HG03460 (cell line): Measurements from ENCODE around the gene KCNQ1.

ENCODE experiments used
- ATAC-seq: cut with Tn5 transposase; IDR thresholded peaks from one replicate; pipeline ENCODE4 v1.9.1; 2021; ENCODE audit not compliant: unreplicated experiment

The KCNQ1 gene

DNA sequence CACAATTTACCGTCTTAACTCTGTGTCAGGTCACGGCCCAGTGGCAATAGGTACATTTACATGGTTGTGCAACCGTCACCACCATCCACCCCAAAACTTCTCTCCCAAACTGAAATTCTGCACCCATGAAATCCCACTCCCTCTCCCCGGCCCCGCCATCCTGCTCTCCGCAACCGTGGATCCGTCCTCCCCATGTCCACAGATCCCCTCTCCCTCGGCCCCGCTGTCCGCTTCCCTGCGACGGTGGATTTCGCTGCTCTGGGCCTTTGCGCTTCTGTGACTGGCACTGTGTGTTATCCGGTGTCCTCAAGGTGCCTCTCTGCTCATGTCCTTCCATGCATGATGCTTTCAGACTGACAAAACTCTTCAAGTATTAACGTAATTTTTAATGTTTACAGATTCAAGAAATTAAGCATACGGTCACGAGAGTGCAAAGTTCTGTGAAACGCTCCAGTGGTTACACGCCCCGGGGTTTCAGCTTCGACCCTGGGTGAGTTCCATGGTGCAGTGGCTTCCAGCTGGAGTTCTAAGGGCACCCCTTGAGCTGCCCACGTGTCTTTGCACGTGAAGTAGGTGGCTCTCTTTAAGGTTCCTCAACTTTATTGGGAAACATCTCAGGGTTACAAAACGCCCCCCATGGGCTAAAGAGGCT, 76.4 kb downstream of the KCNQ1 start:
- ATAC-seq = no peak

GRCh38 chr11:2521733-2522630, 77.2 kb downstream of the KCNQ1 start:
- no peak for ATAC-seq

GRCh38 chr11:2522631-2523255, 77.9 kb downstream of the KCNQ1 start:
- no peak for ATAC-seq

DNA sequence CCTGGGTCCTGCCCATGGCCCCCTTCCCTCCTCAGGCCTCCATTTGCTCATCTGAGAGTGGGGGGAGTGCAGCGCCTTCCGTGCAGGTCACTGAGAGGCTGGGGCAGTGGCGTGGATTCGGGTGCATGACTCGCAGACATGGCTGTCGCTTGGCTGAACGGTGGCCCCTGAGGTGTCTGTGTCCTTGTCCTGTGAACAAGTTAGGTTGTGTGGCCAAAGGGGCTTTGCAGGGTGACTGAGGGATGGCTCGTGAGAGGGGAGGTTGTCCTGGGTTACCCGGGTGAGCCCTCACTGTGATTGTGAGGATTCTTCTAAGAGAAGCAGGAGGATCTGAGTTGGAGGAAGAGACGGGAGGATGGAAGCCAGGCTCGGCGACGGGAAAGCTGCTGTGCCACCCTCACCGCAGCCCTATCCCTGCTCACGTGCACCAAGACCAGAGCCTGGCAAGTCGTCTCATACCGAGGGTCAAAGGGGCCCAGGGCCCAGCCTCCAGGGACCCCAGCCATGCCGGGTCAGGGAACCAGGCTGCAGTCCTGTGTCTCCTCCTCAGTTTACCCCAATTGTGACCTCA, 79.1 kb downstream of the KCNQ1 start:
- ATAC-seq = no peak

DNA sequence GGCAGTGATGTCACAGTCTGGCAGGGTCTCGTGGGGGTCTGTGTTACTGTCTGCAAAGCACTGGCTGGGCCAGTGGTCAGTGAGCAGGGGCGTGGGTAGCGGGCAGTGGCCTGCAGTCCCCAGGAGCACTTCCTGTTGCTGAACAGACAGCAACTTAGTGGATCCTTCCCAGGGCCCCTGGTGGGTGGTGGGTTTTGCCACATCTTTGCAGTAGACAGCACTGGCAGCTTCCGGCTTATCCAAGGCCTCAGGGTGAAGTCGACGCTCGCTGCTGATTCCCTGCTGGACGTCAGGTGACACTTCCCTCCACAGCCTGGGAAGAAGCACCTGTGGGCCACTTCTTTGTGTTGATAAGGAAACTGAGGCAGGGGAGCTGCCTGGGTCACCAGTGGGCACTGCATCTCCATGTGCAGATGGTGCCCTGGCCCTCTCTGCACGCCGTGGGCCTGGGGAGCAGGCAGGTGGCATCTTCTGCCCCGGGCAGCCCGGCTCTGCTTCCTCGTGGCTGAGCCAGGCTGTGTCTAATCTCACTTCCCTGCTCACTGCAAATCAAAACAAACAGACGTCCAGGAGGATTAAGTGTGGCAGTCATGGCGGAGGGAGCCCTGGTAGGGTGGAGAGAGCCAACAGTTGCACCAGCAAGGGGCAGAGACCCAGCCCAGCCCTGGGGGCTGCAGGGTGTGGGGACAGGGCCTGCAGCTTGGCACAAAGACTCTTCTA, 79.8 kb downstream of the KCNQ1 start:
- ATAC-seq = no peak

GRCh38 chr11:2525166-2525861, 80.5 kb downstream of the KCNQ1 start:
- no peak for ATAC-seq

- ATAC-seq = no peak
Measured at GRCh38 chr11:2525941-2526807, 81.4 kb downstream of the KCNQ1 start.

DNA sequence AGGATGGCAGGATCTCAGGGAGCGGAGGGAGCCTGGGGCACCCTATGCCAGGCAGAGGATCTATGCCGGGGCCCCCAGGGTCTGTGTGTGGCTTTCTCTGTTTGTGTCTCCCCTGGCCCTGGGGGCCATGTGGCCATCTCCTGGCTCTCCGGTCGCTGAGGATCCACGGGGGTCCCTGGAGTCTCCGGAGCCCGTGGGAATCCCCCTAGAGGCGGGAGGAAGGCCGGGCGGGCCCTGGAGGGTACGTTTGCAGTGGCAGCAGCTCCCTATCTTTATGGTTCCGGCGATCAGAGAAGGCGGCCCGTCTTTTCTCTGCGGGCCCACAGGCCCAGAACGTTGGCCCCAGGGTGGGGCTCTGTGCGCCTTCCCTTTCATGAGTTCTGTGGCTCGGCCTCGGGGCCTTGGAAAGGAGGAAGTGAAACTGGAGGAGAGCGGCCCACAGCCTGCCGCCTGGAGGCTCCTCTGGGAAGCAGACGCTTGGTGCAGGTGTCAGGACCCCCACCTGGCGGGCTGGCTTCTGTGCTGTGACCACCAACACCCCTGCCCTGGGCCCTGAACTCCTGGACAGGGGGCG, 82.1 kb downstream of the KCNQ1 start:
- no peak for ATAC-seq

- ATAC-seq = no peak
Measured at GRCh38 chr11:2527621-2528291, 82.9 kb downstream of the KCNQ1 start.

DNA sequence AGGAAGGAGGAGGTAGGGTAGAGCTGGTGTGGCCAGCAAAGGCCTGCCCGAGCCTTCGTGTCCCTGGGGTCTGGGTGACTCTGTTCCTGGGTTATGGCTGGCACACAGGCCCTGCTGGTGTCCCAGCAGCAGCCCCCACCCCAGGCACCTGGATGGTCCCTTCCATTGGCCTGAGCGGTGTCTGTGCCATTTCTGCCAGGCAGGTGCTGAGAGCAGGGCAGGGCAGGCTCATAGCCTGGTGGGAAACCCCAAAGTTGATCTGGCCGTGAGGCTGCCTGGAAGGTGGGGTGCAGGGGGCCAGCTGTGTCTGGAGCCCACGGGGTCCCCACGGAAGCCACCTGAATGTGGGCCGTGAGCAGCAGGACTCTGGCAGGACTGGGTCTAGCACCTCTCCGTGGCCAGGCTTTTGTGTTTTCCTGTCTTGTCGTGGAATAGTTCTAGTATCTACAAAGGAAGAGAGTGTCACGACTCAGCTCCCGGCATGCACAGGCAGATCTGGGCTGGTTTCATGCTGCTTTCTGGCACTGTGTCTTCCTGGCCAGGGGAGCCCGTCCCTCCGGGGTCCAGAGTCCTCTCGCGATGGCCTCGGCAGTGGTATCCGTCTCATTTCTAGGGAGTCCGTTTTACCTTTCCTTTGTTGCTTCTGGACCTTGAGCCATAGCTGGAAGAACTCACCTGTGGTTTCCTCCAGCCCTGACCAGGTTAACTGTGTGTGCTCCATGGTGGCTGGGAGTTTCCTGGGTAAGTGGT, 83.7 kb downstream of the KCNQ1 start:
- no peak for ATAC-seq

GRCh38 chr11:2529173-2529572, 84.4 kb downstream of the KCNQ1 start:
- ATAC-seq = no peak

DNA sequence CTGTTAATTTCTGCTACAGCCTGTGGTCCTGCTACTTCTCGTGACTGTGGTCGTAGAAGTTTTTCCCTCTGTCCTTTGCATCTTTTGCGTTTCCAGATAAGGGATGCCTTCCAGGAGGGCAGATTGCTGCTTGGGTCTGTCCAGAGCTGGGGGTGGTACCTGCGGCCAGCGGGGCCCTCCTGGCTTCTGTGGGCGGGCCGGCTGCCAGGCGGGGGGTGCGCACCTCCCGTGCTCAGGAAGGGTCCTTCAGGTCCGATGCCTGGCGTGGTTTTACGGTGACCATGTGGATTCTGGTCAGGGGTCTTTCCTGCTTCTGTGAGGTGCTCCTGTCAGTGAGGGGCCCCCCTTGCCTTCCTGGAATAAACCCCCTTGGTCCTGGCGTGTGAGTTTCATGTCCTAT, 84.8 kb downstream of the KCNQ1 start:
- ATAC-seq = no peak

GRCh38 chr11:2530131-2530854, 85.5 kb downstream of the KCNQ1 start:
- ATAC-seq = no peak

GRCh38 chr11:2530855-2531200, 86.0 kb downstream of the KCNQ1 start:
- no peak for ATAC-seq

- ATAC-seq = no peak
Measured at GRCh38 chr11:2531277-2531986, 86.6 kb downstream of the KCNQ1 start.

DNA sequence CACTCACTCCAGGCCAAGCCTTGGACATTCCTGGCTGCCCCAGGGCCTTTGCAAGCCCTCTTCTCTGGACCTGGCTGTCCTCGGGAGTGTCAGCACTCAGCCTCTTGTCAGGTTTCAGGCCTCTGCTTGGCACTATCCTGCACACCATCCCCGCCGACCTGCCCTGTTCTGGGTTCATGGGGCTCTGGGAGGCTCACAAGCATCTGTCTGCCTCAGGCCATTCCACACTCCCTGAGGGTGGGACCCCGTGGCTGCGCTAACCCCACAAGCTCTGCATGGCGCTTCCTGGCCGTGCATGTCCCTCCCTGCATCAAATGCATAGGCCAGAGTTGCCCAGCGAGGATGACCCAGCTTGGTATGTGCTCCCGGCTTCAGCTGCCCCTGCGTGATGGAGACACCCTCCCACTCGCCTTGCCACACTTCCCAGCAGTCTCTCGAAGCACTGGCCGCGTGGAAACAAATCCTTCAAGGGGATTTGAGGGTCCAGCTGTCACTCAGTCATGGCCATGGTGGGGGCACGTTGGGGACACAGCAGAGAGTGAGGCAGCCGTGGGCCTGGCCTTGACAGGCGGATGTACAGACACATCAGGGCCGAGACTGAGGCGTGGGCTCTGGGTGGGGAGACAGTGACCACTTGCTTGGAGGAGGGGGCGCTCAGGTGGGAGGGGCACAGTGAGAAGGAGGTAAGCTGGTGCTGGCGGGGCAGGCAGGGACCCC, 87.3 kb downstream of the KCNQ1 start:
- ATAC-seq = no peak
